ENCODE measurements around the gene HLA-DRA. TPM values are rescaled to one million over a fixed set of nuclear protein-coding genes. Genes with fewer than 3 reads are reported as not detected.
A peak's percentile ranks its signal among the peaks of the same experiment; 100 is the strongest.
"Not testable (repeated sequence)": the region's sequence is repeated elsewhere in the genome, so short reads cannot be mapped to it uniquely, and the experiment has no call there.

HLA-DRA gene
- total RNA-seq, 2 experiments from 2014 or later = 552 to 1,231 TPM

DNA sequence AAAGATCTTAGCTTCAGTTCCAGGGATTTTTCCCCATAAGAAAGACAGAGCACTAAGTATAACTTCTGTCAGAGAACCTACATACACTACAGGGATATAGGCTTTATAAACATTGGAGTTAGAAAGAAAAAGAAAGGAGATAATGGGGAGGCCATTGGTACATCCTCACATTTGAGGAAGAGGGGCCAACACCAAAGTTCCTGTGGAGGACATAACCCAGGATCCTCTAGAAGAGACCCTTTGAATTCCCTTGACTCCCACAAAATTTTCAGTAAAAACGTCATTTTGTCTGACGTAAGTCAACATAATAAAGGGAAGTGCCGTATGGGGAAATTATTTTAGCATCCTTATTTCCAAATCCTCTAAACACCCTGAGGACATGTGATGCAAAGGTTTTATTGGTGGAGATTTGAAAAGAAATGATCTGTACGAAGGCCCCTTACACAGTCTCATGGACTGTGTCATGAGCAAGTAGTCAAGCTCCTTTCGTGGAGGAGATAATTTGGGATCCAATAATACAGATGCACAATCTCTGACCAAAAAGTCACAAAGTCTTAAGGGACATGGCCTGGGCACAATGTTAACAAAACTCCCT, 33.2 kb downstream of the HLA-DRA start:
- no peaks in the 10 kb centered on the region for H3K9me2 ChIP-seq (ENCODE audit: insufficient read depth, low read length)
- H3K27ac ChIP-seq (ENCODE audit: low read depth, low read length, poor library complexity, severe bottlenecking) = peak overlapping the region; percentile 43
- H4K20me1 ChIP-seq (ENCODE audit: insufficient read depth, low read length) = no peaks in the 10 kb centered on the region
- no peaks in the 10 kb centered on the region; the same call in 1 of the 2 replicates for H3K36me3 ChIP-seq (ENCODE audit: insufficient read depth, low read length)
- BruUV-seq (replicated peaks) = TSS peak; percentile 97
- H3K9me3 ChIP-seq (ENCODE audit: low read length) = no peaks in the 10 kb centered on the region
- DNase-seq (ENCODE audit: low spot score) = no peak
- H3K4me3 ChIP-seq (ENCODE audit: low read depth, low read length, poor library complexity, severe bottlenecking) = peak overlapping the region; percentile 41
- peak overlapping the region; percentile 89; the same call in 1 of the 2 replicates for H2AFZ ChIP-seq (ENCODE audit: low read length)
- H3K4me2 ChIP-seq (ENCODE audit: low read length) = peak overlapping the region; percentile 40
- peaks cover 17% of the 10 kb centered on the region for H3K4me1 ChIP-seq (ENCODE audit: insufficient read depth, low read length, poor library complexity, severe bottlenecking)
- 0 out of 2 replicates have a peak, but pooled peaks cover 4% of the 10 kb centered on the region for H3K79me2 ChIP-seq (ENCODE audit: insufficient read depth, low read depth, low read length)
- intact Hi-C loops (cut with micrococcal nuclease; ENCODE audit: unreplicated experiment) = loop anchor here (2.0 kb wide), 1 partner anchor 56 kb away; no protein-coding TSS in a partner anchor
- POLR2A ChIA-PET = no interaction called here
- TF ChIP-seq EZH2phosphoT487 (IDR thresholded peaks at IDR 0.05; ENCODE audit: borderline replicate concordance, low read depth, low read length) = no peak
- TF ChIP-seq, protein P1, sequence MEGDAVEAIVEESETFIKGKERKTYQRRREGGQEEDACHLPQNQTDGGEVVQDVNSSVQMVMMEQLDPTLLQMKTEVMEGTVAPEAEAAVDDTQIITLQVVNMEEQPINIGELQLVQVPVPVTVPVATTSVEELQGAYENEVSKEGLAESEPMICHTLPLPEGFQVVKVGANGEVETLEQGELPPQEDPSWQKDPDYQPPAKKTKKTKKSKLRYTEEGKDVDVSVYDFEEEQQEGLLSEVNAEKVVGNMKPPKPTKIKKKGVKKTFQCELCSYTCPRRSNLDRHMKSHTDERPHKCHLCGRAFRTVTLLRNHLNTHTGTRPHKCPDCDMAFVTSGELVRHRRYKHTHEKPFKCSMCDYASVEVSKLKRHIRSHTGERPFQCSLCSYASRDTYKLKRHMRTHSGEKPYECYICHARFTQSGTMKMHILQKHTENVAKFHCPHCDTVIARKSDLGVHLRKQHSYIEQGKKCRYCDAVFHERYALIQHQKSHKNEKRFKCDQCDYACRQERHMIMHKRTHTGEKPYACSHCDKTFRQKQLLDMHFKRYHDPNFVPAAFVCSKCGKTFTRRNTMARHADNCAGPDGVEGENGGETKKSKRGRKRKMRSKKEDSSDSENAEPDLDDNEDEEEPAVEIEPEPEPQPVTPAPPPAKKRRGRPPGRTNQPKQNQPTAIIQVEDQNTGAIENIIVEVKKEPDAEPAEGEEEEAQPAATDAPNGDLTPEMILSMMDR (conservative IDR thresholded peaks at IDR 0.05; ENCODE audit: low read length) = no peak
- CTCF ChIA-PET (ENCODE audit: unreplicated experiment) = interaction anchor here (0.5 kb wide), 1 partner anchor 287 kb away, joined by 6 read pairs; no protein-coding TSS in a partner anchor

DNA sequence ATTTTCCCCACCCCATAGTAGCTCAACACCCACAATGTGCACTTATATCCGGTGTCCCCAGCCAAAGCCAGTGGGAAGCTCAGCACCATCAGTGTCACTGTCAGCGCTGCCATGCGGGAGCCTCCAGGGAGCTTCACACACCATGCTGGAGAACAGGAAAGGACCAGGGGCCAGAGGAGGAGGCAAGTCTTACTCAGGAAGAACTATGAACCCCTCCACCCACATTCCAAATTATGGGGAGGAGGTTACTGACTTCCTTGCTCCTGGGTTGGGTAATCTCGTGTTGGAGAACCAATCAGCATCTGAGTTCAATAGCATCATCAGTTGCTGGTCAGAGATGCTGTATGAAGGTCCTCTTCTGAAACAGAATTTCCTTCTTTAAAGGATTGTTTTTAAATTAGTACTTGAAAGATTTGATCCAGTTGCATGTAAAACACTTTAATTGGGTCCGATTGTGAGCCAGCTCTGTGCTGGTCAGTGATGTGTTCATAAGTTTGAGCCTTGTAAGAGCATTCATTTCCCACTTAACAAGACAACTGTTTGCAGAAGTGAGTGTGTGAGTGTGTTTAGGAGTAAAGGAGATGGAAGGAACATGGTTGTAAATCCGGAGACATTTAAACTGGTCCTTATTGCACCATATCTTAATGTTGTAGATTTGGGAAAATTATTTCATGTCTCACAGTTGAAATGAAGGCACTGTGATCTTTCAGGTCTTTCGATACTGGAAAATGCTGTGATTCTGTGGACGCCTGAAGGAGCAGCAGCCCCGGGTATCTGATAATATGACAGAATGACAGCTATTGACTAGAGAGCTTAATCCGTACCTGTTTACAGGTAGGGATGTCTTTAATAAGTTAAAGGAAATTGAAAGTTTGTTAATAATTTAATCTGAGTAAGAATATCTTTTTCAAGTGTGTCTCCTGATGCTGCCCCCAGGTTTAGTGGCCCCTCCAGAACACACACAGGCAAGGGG, 34.0 kb downstream of the HLA-DRA start:
- H3K9me3 ChIP-seq (ENCODE audit: low read length); POLR2A ChIA-PET; H3K79me2 ChIP-seq (ENCODE audit: insufficient read depth, low read depth, low read length); H3K9me2 ChIP-seq (ENCODE audit: insufficient read depth, low read length); H3K36me3 ChIP-seq (ENCODE audit: insufficient read depth, low read length); CTCF ChIA-PET (ENCODE audit: unreplicated experiment); H4K20me1 ChIP-seq (ENCODE audit: insufficient read depth, low read length): not testable (repeated sequence)
- DNase-seq (ENCODE audit: low spot score) = peak; percentile 62
- Histone ChIP-seq H3K4me3 (ENCODE audit: low read depth, low read length, poor library complexity, severe bottlenecking) (peak overlapping the region; percentile 33), H2AFZ (ENCODE audit: low read length) (peak overlapping the region; percentile 89), H3K27ac (ENCODE audit: low read depth, low read length, poor library complexity, severe bottlenecking) (peak overlapping the region; percentile 51), H3K4me2 (ENCODE audit: low read length) (peak overlapping the region; percentile 40), H3K4me1 (ENCODE audit: insufficient read depth, low read length, poor library complexity, severe bottlenecking) (peaks cover 17% of the 10 kb centered on the region)
- intact Hi-C loops (cut with micrococcal nuclease; ENCODE audit: unreplicated experiment) = loop anchor here (2.0 kb wide), 1 partner anchor 55 kb away; no protein-coding TSS in a partner anchor
- TSS peak; percentile 80 for BruUV-seq (replicated peaks)

DNA sequence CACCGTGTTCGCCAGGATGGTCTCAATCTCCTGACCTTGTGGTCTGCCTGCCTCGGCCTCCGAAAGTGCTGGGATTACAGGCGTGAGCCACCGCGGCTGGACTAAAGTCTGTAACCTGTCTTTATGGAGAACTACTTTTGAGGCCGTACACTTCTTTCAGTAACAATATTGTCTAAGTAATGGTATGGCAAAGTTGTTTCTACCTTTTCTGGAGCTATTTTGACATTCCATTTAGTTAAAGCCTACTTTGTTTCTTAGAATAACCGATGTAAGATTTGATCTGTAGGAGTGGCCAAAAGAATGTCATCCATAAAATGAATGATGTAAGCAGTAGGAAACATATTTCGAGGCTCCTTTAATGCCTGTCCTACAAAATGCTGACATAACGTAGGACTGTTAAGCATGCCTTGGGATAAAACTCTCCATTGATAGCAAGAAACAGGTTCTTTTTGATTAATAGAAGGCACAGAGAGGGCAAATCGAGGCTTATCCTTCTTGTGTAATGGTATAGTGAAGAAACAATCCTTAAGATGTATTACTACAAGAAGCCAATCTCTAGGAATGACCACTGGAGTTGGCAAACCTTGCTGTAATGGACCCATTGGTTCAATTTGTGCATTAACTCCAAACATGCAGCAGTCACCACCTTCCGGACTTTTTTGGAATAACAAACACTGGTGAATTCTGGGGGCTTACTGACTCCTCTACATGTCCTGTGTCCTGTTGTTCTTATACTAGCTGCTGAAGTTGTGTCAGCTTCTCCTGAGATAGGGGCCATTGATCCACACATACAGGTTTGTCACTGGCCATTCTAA, 35.9 kb downstream of the HLA-DRA start:
- Histone ChIP-seq H3K36me3 (ENCODE audit: insufficient read depth, low read length) (no peaks in the 10 kb centered on the region; the same call in 1 of the 2 replicates), H2AFZ (ENCODE audit: low read length) (no peak overlapping the region), H3K27ac (ENCODE audit: low read depth, low read length, poor library complexity, severe bottlenecking) (no peak overlapping the region), H3K79me2 (ENCODE audit: insufficient read depth, low read depth, low read length) (0 out of 2 replicates have a peak, but pooled peaks cover 4% of the 10 kb centered on the region), H3K4me3 (ENCODE audit: low read depth, low read length, poor library complexity, severe bottlenecking) (no peak overlapping the region), H3K4me1 (ENCODE audit: insufficient read depth, low read length, poor library complexity, severe bottlenecking) (peaks cover 17% of the 10 kb centered on the region), H3K4me2 (ENCODE audit: low read length) (no peak overlapping the region), H4K20me1 (ENCODE audit: insufficient read depth, low read length) (no peaks in the 10 kb centered on the region), H3K9me2 (ENCODE audit: insufficient read depth, low read length) (no peaks in the 10 kb centered on the region), H3K9me3 (ENCODE audit: low read length) (no peaks in the 10 kb centered on the region)
- BruUV-seq (replicated peaks) = no TSS peak
- TF ChIP-seq, protein P1 (conservative IDR thresholded peaks at IDR 0.05; ENCODE audit: low read length) = no peak
- TF ChIP-seq EZH2phosphoT487 (IDR thresholded peaks at IDR 0.05; ENCODE audit: borderline replicate concordance, low read depth, low read length) = no peak
- ChIA-PET CTCF (ENCODE audit: unreplicated experiment) (no interaction called here), POLR2A (no interaction called here)
- no peak for DNase-seq (ENCODE audit: low spot score)
- intact Hi-C loops (cut with micrococcal nuclease; ENCODE audit: unreplicated experiment) = no loop called here

All from OCI-LY7 (cell line).